NCI-H1930 (cell line): ENCODE results near the gene FMO1.
"Not testable (repeated sequence)": the region's sequence is repeated elsewhere in the genome, so short reads cannot be mapped to it uniquely, and the experiment has no call there.

Experiments
- DNase-seq, 2 experiments: peaks; one replicate each; lab custom pipeline; 2025; lab: John Stamatoyannopoulos, UW

Gene FMO1

GRCh38 chr1:171236231-171236630, 12.1 kb upstream of the FMO1 start:
- DNase-seq = not testable (repeated sequence)

GRCh38 chr1:171243878-171244277, 4.4 kb upstream of the FMO1 start:
- DNase-seq = no peak

- no peak for DNase-seq
Measured at GRCh38 chr1:171245458-171246064, 2.7 kb upstream of the FMO1 start.

GRCh38 chr1:171247501-171247900, 793 bp upstream of the FMO1 start:
- no peak for DNase-seq

- no peak for DNase-seq
Measured at GRCh38 chr1:171248841-171249240, 547 bp downstream of the FMO1 start.

GRCh38 chr1:171250263-171250662, 2.0 kb downstream of the FMO1 start:
- no peak for DNase-seq

- peak; percentile 27 to 47 for DNase-seq
Measured at GRCh38 chr1:171251042-171251951, 3.0 kb downstream of the FMO1 start.

GRCh38 chr1:171251952-171252300, 3.6 kb downstream of the FMO1 start:
- no peak for DNase-seq

- no peak for DNase-seq
Measured at GRCh38 chr1:171252482-171252881, 4.2 kb downstream of the FMO1 start.

- no peak for DNase-seq
Measured at GRCh38 chr1:171254859-171255258, 6.6 kb downstream of the FMO1 start.

GRCh38 chr1:171256940-171257606, 8.8 kb downstream of the FMO1 start:
- no peak for DNase-seq

- no peak for DNase-seq
Measured at GRCh38 chr1:171257607-171258076, 9.3 kb downstream of the FMO1 start.

GRCh38 chr1:171258429-171258828, 10.1 kb downstream of the FMO1 start:
- no peak for DNase-seq

- no peak for DNase-seq
Measured at GRCh38 chr1:171258943-171259342, 10.6 kb downstream of the FMO1 start.

GRCh38 chr1:171261336-171261735, 13.0 kb downstream of the FMO1 start:
- DNase-seq = no peak

GRCh38 chr1:171263901-171264300, 15.6 kb downstream of the FMO1 start:
- DNase-seq = no peak

- no peak for DNase-seq
Measured at GRCh38 chr1:171265686-171266085, 17.4 kb downstream of the FMO1 start.

GRCh38 chr1:171266930-171267329, 18.6 kb downstream of the FMO1 start:
- DNase-seq = no peak

GRCh38 chr1:171267391-171267790, 19.1 kb downstream of the FMO1 start:
- DNase-seq = no peak

- no peak for DNase-seq
Measured at GRCh38 chr1:171270806-171271205, 22.5 kb downstream of the FMO1 start.

GRCh38 chr1:171277534-171277933, 29.2 kb downstream of the FMO1 start:
- DNase-seq = no peak

- DNase-seq = no peak
Measured at GRCh38 chr1:171279234-171279633, 30.9 kb downstream of the FMO1 start.

- no peak for DNase-seq
Measured at GRCh38 chr1:171279678-171280077, 31.4 kb downstream of the FMO1 start.
